DMS53 treated with DMSO at 0.1 percent for 48 hours (cell line): ENCODE results near the gene TULP1.

Experiments
- DNase-seq: peaks from one replicate; lab custom pipeline; 2025; ENCODE audit not compliant: unreplicated experiment; lab: John Stamatoyannopoulos, UW

The TULP1 gene

DNA sequence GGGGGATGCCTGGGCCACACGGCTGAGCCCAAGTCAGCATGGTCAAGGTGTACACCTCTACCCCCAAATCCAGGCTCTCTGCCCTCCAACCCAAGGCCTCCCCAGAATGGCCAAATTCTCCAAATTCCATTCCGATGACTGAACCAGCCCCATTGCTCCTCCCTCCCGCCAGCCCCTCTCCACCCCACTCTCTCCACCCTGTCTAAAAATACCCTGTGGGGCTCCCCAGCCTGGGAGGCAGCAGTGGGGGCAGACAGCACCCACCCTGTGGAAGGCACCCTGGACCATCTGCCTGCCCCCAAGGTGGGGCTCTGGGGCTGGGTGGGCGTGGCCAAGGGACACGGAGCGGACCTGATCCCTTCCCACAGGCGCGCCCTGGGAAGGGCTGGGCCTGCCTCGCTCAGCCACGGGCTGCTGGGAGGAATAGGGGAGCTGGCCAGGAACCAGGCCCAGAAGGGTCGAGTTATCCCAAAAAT, 27.3 kb downstream of the TULP1 start:
- DNase-seq = no peak

DNA sequence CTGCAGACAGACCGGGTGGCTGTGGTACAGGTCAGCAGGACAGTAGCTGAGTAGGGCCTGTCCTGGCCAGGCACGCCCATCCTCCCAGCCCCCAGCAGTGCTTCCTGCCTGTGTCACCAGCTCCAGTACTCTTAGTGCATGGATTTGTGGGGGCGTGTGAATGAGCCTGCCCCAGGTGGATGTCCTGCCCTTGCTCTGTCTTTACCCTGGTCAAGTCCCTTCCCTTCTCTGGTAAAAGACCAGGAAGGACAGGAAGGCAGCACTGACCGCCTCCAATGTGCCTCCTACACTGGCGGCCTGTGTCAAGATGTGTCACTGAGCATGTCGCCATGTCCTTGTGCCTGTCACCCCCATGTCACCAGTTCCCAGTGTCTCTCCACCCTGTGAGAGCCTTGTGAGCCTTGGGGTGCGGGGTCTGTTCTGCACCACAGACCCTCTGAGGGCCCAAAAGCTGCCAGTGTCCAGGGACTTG, 27.7 kb downstream of the TULP1 start:
- no peak for DNase-seq

DNA sequence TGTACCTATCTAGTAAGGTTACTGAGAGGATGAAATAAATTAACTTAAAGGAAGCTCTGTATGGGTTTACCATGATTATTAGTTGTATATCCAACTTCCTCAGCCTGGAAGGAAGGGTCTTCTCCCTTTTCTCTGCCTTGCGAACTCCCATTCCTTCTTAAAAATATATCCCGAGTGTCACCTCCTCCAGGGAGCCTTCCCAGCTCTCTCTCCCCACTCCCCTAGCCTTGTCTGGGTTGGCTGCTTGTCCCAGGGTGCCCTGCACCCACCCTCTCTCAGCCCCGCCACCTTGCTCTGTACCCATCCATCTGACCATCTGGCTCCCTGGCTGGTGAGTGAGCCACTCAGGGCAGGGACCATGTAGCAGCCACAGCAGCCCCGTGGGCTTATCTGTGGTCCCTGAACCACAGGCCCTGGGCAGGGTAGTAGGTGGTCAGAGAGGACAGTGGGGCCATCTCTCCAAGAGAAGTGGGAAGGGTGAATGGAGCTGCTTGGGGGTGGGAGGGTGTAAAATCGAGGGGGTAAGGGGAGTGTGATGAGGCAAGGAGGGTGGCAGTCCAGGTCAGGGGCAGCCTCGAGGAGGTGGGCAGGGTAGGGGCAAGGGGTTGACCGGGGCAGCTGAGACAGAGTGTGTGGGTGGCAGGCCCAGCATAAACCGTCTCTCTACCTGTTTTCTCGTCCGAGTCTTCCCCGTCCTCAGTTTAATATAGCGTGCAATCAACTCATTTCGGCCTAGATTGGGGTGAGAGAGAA, 28.6 kb downstream of the TULP1 start:
- no peak for DNase-seq

DNA sequence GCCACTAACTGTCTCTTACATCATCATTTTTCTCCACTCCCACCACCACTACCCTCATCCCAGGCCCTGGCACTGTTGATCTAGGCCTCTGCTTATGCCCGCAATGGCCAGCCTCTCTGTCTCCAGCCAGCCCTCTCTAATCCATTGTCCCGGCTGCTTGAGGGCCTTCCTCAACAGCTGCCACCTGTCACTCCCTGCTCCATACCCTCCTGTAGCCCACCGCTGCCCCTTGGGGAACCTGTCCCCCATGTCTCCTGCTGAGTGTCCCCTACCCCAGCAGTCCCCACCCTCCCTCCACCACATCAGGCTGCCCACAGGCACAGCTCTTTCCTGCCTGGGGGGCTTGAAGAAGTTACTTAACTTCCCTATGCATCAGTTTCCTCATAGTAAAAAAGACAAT, 29.2 kb downstream of the TULP1 start:
- no peak for DNase-seq

DNA sequence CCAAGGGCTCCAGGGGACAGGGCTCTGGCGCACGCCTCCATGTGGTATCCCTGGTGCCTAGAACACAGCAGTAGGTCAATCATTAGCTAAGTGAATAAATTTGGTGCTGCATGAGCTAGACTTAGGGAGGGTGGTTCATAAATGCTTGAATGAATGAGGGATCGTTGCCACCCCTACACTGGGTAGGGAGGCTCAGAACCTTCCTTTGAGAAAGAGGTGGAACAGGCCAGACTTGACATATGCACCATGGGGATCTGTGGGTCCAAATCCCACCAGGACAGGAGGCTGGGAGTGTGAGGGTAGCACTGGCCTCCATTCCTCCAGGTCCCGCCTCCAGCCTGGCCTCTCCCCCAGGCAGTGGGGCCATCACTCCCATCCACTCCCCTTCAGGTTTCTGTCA, 29.6 kb downstream of the TULP1 start:
- DNase-seq = no peak

DNA sequence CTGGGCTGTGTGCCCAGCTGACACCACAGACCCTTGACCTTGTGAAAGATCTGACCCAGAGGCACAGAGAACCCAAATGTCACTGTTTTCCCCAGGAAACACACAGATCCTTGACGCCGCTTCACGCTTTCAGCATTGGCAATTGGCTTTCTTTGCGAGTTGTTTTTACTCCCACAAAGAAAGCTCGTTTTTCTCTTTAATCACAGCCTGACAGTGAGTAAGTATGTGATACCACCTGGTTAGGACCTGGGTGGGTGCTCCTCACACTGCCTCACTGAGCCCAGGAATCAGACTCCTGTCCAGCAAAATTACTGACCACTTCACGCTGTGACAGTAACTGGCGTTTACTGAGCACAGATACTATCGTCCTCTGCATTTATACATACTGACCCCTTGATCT, 31.5 kb downstream of the TULP1 start:
- DNase-seq = no peak

DNA sequence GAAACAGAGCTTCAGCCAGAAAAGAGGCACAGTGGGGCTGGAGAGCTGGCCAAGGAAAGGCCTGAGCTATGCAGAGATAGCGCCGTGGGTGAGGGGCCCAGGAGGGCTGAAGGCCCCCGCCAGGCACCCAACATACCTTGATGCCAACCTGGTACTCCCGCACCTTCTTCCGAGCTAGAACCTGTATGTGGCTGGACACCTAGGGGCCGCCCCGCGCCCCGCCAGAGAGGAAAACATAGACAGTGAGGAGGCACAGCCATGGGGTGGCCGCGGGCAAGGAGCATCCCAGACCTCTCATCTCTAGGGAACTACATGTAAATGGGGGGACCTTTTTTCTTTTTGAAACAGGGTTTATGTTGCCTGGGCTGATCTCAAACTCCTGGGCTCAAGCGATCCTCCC, 32.5 kb downstream of the TULP1 start:
- no peak for DNase-seq

DNA sequence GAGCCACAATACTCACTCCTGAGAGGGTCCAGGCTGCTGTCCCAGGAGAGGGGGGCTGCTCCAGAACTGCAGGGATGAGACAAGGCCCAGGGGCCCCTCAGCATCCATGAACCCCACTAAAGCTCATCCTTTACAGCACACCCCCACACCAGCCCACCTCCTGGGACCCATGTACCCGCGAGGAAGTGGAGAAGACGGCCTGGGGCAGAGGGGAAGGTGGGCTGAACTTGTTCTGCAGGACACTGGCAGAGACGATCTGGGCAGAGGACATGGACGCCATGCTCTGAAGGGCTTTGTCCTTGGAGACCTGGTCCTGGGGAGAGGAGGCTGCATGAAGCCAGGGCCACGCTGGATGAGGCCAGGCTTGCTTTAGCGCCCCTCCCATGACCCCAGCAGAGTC, 34.4 kb downstream of the TULP1 start:
- no peak for DNase-seq

DNA sequence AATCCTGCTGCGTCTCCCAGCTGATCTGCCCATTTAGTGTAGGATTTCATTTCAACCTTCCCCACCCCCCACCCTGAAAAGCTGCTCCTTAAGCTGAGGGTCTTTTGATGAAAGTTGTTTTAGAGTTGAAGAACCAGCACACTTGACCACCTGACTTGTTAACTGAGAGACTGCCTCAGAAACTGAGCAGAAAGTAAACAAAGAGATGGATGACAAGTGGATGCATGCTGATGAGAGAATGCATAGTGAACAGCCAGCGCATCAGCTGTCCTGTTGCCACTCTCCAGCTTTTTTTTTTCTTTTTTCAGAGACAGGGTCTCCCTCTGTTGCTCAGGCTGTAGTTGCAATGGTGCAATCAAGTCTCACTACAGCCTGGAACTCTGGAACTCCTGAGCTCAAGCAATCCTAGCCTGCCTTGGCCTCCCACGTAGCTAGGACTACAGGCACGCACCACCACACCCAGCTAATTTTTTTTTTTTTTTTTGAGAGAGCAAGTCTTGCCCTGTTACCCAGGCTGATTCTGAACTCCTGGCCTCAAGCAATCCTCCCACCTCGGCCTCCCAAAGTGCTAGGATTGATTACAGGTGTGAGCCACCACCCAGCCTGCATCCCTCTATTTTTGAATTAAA, 35.0 kb downstream of the TULP1 start:
- DNase-seq = no peak

DNA sequence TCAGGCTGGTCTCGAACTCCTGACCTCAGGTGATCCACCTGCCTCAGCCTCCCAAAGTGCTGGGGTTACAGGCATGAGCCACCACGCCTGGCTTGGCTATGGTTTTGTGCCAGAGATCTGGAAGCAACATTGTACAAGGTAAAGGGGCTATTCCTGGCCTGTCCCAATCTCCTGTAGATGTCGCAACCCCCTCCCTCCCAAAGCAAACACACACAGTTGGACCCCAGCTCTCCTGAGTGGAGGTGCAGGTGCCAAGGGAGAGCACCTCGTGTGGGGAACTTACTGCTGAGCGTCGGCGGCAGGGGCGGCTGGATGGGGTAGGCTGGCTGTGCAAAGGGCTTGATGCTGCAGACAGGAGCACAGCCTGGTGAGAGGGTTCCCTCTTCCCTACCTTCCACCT, 35.7 kb downstream of the TULP1 start:
- no peak for DNase-seq

DNA sequence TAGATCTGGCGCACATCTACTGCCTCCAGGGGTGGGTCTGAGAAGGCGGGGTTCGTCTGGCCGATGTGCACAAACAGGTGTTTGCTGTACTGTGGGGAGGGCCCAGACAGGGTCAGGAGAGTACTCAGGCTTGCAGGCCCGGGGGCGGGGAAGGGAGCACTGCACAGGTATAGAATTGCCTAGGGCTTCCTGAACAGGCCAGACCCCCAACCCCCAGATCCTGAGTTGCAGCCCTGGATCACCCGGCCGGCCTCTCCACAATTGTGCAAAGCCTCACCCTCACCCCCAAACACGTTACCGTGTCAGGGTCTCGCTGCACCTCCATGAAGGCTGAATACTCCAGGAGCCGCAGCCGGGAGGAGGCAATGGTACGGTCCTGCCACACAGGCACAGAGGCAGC, 36.7 kb downstream of the TULP1 start:
- DNase-seq = no peak

DNA sequence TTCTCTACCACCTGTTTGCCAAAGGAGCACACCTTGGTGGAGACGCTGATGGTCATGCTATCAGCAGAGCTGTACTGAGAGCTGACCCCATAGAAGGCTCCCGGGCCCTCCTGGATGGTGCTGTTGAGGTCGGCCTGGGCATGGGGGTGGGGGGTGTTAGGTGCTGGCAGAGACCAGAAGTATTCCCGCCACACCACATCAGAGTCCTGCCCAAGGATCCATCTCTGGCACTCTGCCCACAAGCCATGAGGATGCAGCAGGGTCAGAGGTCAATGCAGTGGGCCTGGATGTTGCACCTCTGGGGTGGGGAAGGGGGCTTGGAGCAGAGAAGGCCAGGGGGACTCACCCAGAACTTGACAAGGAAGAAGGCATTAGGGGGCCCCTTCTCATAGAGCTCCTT, 37.1 kb downstream of the TULP1 start:
- DNase-seq = no peak

DNA sequence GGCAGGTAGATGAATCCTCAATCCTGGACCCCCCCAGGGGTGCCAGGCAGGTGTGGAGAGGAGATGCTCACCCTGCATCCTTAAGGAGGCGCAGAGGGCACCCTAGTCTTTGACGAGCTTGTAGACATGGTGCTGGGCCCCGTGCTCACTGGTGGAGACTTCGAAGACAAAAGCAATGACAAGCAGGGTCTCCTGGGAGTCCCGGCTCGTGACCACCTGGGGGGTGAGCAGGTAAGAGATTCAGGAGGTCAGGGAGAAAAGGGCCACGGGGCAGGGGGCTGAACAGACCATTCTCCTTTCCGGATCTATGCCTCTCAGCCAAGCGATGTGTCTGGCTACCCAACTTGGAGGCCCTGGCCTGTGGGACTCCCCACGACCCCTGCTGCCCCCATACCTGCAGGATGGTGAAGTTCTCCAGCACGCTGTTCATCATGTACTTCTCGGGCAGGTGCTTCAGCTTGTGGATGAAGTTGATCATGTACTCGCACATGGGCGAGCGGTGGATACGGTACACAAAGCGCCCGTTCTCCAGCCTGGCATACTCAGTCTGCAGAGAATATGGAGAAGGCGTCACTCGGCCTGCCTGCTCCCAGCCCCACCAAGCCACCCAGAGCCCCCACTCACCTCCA, 37.6 kb downstream of the TULP1 start:
- no peak for DNase-seq

DNA sequence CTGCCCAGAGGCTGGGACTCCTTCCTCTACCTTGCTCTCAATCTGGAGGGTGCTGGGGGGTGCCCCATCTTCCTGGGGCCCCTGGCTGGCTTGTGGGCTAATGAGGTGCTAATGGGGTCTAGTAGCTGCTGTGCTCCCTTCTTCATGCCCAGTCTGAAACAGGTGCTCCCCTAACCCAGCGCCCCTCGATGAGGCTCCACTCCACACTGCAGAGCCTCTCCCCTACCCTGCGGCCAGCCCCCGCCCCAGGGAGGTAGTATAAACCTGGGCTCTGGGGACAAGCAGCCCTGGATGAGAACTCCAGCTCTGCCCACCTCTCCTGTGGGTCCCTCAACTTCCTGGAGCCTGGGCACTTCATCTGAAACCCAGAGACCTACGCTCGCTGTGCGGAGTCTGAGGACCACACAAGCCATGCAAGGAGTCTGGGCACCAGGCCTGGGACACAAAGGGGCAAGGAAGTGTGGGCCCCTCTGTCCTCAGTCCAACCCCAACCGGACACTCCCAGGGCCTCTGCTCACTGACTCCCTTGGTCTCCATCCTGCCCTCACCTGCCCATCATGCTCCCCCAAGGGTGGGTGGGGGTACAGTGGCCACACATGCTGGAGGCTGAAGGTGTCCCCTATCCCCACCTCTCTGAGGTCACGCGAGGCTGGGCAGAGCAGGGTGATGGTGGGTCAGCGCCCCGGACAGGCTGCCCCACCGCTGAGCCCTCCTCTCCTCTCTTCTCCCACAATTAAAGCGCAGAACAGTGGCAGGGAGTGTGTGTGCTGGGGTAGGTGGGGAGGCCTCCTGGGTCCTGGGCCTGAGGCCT, 38.4 kb downstream of the TULP1 start:
- DNase-seq = no peak

DNA sequence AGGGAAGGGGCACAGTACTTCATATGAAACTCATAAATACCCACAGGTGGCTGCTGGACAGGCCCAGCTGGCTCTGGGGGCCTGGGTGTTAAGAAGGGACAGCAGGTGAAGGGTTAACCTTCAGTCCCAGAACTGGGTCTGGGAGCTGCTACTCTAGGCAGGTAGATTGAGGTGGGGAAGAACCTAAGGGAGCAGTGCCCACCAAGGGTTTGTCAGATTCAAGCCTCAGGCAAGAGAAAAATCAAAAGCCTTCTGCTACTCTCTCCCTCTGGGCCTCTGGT, 38.9 kb downstream of the TULP1 start:
- no peak for DNase-seq

DNA sequence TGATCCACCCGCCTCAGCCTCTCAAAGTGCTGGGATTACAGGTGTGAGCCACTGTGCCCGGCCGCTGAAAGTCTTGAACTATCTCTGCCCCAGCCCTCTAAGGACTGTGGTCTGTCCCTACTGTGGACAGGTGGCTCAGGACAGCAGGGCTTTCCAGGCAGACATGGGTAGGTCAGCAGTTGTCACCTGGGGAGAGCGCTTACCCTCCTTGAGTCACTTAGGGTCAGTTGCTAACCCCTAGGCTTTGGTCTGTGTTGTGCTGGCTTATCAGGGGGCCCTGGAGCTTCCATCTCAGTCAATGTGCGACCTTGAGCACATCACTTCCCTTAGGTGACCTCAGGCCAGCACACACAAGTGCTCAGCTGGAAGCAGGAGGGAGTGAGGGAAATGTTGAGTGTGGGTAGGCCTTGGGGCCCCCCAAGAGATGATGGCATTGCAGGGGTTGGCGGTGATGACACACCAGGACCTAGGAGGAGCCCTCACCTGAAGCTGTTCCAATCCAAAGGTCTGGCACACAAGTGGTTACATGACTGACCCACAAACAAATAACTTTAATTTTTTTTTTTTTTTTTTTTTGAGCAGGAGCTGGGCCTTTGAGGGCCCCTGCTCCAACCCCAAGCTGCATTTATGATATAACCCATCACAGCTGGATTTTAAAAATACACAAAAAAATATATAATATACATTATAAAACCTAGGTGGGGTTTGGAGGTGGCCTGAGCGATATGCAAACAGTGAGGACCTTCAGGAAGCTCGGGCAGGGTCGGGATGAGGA, 39.4 kb downstream of the TULP1 start:
- no peak for DNase-seq

DNA sequence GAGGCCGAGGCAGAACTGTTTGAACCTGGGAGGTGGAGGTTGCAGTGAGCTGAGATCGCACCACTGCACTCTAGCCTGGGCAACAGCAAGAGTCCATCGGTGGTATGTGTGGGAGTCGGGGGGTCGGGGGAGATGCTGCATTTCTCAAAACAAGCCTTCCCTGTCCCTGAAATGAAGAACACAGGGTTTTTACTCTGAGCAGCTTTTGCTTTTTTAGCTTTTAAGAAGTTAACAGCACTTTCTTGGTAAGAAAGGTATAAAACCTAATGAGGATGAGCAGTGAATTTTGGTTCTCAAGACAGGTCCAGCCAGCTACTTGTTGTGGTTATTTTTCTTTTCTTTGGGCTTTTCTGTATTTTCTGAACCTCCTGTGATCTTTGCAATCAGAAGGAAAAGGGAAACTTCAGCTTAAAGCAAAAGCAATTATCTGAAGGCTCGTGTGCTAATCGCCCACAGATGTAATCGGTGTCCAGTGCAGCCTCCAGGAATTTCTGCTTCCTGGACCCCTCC, 40.8 kb downstream of the TULP1 start:
- DNase-seq = no peak

DNA sequence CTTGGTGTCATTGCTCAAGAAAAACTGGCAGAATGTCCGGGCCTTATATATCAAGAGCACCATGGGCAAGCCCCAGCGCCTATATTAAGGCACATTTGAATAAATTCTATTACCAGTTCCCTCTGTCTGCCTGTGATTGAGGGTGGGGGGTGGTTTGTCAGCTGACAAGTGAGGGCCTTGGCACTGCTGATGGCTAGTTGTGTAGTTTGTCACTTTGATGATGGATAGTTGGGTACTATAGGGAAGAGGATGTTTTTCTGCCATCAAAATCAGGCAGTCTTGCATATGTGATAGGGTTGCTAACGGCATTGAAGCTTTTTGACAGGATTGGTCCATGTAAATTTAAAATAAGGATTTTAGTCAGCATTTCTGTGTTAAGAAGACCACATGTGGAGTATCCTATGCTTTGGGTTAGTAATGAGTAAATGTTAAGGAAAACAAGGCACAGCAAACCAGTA, 42.0 kb downstream of the TULP1 start:
- no peak for DNase-seq

DNA sequence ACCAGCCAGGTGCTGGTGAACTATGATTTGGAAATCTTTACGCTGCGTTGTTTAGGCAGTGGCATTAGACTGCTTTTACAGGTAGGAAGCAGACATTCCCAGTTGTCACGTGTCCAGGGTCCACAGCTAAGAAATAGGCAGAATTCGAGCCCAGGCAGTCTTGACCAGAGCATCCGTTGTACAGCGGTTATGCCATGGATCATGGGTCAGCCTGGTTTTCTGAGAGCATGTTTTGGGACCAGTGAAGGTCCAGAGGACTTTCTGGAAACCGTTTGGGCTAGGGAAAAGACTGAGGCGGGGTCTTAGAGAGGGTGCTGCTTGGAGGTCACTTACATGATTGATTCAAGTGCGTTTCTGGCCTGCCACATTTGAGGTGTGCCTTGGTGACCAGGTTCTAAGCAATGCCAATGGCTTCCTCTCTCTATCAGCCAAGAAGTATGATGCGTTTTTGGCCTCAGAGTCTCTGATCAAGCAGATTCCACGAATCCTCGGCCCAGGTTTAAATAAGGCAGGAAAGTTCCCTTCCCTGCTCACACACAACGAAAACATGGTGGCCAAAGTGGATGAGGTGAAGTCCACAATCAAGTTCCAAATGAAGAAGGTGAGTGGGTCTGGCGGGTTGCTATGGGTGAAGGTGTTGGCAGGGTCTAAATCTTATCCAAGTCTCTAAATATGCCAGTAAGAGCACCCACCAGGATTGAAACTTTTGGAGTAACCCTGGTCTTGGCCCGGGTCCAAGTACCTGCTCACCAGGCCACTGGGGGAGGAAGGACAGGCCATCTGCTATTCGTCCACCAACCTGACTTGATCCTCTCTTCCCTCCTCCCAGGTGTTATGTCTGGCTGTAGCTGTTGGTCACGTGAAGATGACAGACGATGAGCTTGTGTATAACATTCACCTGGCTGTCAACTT, 42.7 kb downstream of the TULP1 start:
- DNase-seq = no peak
